ENCODE measurements around the gene MAPKAPK5. TPM values are rescaled to one million over a fixed set of nuclear protein-coding genes. Genes with fewer than 3 reads are reported as not detected.
"Not testable (repeated sequence)": the region's sequence is repeated elsewhere in the genome, so short reads cannot be mapped to it uniquely, and the experiment has no call there.

MAPKAPK5 gene
- polyA plus RNA-seq, 1 donor = 32.1 TPM

- no peak for DNase-seq (ENCODE audit: low read depth)
Observed at GRCh38 chr12:111886662-111887545, 44.9 kb downstream of the MAPKAPK5 start.

- no peak for DNase-seq (ENCODE audit: low read depth)
Observed at GRCh38 chr12:111887926-111888745, 46.1 kb downstream of the MAPKAPK5 start.

- no peak for DNase-seq (ENCODE audit: low read depth)
Observed at GRCh38 chr12:111893287-111893686, 51.3 kb downstream of the MAPKAPK5 start.

DNA sequence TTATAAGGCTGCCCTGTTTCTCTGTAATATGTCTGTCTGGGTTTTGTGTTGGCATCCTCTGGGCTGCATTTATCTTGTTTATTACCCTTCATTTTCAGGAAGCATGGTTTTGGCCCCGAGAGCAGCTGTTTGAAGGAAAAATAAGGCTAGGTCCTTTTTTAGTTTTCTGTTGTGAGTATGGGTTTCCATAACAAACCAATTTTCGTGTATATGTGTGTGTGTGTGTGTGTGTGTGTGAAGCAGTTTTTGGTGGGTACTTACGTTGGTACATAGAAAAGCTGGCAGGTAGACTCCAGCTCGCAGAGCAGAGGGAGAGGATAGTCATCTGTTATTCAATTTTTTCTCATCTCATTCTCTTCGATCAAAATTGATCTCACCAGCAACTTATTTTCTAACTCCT, 52.5 kb downstream of the MAPKAPK5 start:
- DNase-seq (ENCODE audit: low read depth) = no peak

- no peak for DNase-seq (ENCODE audit: low read depth)
Observed at GRCh38 chr12:111901182-111901581, 59.2 kb downstream of the MAPKAPK5 start.

DNA sequence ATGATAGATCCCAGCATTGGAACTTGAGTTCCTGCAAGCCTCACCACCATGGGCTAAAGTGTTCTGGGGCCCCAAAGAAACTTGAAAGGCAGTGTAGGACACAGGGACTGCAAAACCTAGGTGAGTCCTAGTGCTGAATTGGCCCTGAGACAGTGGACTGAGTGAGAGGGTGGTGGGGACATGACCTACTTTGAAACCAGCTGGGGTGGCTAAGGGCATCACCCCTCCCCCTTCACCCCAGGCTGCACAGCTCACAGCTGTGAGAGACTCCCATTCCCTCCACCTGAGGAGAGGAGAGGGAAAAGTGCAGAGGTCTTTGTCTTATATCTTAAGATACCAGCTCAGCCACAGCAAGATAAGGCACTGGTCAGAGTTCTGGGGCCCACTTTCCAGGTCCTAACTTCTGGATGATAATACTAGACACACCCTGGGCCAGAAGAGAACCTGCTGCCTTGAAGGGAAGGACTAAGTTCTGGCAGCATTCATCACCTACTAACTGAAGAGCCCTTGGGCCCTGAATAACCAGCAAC, 62.5 kb downstream of the MAPKAPK5 start:
- no peak for DNase-seq (ENCODE audit: low read depth)

DNA sequence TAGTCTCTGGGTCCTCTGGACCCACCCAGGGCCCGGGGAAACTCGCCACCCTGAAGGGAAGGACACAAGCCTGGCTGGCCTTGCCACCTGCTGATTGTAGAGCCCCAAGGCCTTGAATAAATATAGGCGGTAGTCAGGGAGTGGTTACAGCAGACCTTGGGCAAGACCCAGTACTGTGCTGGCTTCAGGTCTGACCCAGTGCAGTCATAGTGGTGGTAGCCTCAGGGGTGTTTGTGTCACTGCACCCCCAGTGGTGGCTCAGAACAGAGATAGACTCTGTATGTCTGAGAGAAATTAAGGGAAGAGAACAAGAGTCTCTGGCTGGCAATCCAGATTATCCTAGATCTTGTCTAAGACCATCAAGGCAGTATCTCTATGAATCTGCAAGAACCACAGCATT, 63.5 kb downstream of the MAPKAPK5 start:
- DNase-seq (ENCODE audit: low read depth) = no peak

GRCh38 chr12:111907740-111908139, 65.7 kb downstream of the MAPKAPK5 start:
- no peak for DNase-seq (ENCODE audit: low read depth)

GRCh38 chr12:111925171-111925570, 83.1 kb downstream of the MAPKAPK5 start:
- DNase-seq (ENCODE audit: low read depth) = no peak

DNA sequence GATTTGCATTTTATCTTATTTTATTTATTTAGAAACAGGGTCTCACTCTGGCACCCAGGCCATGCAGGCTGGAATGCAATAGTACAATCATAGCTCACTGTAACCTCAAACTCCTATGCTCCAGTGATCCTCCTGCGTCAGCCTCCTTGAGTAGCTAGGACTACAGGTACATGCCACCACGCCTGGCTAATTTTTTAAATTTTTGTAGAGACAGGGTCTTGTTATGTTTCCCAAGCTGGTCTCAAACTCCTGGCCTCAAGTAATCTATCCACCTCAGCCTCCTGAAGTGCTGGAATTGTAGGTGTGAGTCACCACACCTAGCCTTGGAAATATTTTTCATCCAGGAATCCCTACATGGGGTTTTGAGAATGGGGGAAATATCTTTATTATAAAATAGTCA, 84.6 kb downstream of the MAPKAPK5 start:
- DNase-seq (ENCODE audit: low read depth) = no peak

DNA sequence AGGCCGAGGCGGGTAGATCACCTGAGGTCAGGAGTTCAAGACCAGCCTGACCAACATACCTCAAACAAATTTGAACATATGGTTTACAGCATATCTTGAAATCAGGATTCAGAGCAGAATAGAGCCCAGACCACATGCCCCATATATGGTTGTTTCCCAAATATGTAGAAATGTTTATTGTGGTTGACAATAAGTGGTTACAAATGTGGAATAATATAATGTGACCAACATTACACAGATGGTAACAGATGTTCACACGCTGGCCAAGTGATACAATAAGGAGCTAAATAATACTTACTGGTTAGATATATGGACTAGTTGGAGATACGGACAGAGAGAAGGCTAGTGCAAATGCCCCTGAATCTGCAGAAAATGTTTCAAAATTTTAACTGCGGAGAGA, 85.3 kb downstream of the MAPKAPK5 start:
- no peak for DNase-seq (ENCODE audit: low read depth)

GRCh38 chr12:111932241-111932640, 90.2 kb downstream of the MAPKAPK5 start:
- DNase-seq (ENCODE audit: low read depth) = no peak

GRCh38 chr12:111936869-111937268, 94.8 kb downstream of the MAPKAPK5 start:
- no peak for DNase-seq (ENCODE audit: low read depth)

- DNase-seq (ENCODE audit: low read depth) = no peak
Observed at GRCh38 chr12:111937429-111937828, 95.4 kb downstream of the MAPKAPK5 start.

GRCh38 chr12:111942557-111942956, 100.5 kb downstream of the MAPKAPK5 start:
- no peak for DNase-seq (ENCODE audit: low read depth)

DNA sequence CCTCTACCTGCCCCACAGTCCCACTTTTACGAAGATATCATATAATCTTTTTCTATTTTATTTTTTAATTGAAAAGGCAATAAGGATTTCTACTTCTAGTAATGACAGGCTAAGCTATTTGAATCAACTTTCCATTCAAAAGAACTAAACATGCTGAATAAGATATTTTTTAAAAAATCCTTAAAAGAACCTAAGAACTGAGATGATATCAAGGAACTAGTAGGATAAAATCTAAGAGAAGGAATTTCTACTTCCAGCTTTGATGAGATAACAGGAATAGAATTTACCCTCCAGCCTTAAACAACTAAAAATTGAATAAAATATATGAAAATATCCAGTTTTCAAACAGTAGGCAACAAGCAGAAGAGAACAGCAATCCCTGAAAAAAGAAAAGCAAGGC, 101.9 kb downstream of the MAPKAPK5 start:
- no peak for DNase-seq (ENCODE audit: low read depth)

GRCh38 chr12:111950961-111951676, 109.1 kb downstream of the MAPKAPK5 start:
- not testable (repeated sequence) for DNase-seq (ENCODE audit: low read depth)

Other genes with a start within 250 kb of the MAPKAPK5 start
- 50.2 TPM for gene ATXN2, start 242.9 kb upstream of the MAPKAPK5 start, polyA plus RNA-seq (ENCODE audit: insufficient read length)
- 12.2 TPM for gene BRAP, start 156.3 kb upstream of the MAPKAPK5 start, polyA plus RNA-seq (ENCODE audit: insufficient read length)
- 17.7 TPM for gene ACAD10, start 156.2 kb upstream of the MAPKAPK5 start, polyA plus RNA-seq (ENCODE audit: insufficient read length)
- 25.8 TPM for gene ALDH2, start 75.3 kb upstream of the MAPKAPK5 start, polyA plus RNA-seq (ENCODE audit: insufficient read length)
- gene TMEM116, start 170.9 kb downstream of the MAPKAPK5 start, polyA plus RNA-seq (ENCODE audit: insufficient read length) = 10.5 TPM
- gene ERP29, start 171.2 kb downstream of the MAPKAPK5 start, polyA plus RNA-seq (ENCODE audit: insufficient read length) = 66.4 TPM